GM10266 (cell line): Measurements from ENCODE around the gene ROBO2.

Experiments
- DNase-seq: peaks from one replicate; pipeline ENCODE4 v3.0.0; 2012; ENCODE audit errors: extremely low spot score
- CTCF ChIP-seq: IDR thresholded peaks from 2 replicates; pipeline ENCODE4 v1.5.1; 2012; ENCODE audit warnings: mild to moderate bottlenecking, low read depth; ENCODE audit not compliant: control insufficient read depth, insufficient read depth; ENCODE audit errors: missing control alignments

The ROBO2 gene

GRCh38 chr3:77566055-77566454 lies 526.2 kb downstream of the ROBO2 start:
- no peak for TF ChIP-seq CTCF
- no peak for DNase-seq

GRCh38 chr3:77571971-77572715 lies 532.2 kb downstream of the ROBO2 start:
- no peak for TF ChIP-seq CTCF

GRCh38 chr3:77577264-77577663 lies 537.4 kb downstream of the ROBO2 start:
- no peak for DNase-seq
- TF ChIP-seq CTCF = no peak

More at GRCh38 chr3:77571971-77572715, 532.2 kb downstream of the ROBO2 start:
- no peak for DNase-seq

- no peak for TF ChIP-seq CTCF
- DNase-seq = no peak
These were observed 546.3 kb downstream of the ROBO2 start for GRCh38 chr3:77586216-77586615.

- TF ChIP-seq CTCF = no peak
- DNase-seq = no peak
These were observed 549.0 kb downstream of the ROBO2 start for GRCh38 chr3:77588863-77589262.

GRCh38 chr3:77590191-77590590 lies 550.3 kb downstream of the ROBO2 start:
- no peak for DNase-seq
- no peak for TF ChIP-seq CTCF

GRCh38 chr3:77595371-77595870 lies 555.5 kb downstream of the ROBO2 start:
- TF ChIP-seq CTCF = no peak
- DNase-seq = no peak
